ENCODE measurements around the gene PRPF19. TPM values are rescaled to one million over a fixed set of nuclear protein-coding genes. Genes with fewer than 3 reads are reported as not detected.
A peak's percentile ranks its signal among the peaks of the same experiment; 100 is the strongest.

Gene PRPF19
- polyA plus RNA-seq, 1 of the 3 experiments (the other 2 are of a cell fraction): 58.9 TPM

GRCh38 chr11:60925868-60926267 is 19.5 kb upstream of the PRPF19 start:
- peak; percentile 34 for DNase-seq
- no peak for TF ChIP-seq GATA2 (CRISPR knock-in tag; IDR thresholded peaks at IDR 0.05)
- no peak for TF ChIP-seq RFX5 (IDR thresholded peaks at IDR 0.05; ENCODE audit: low read length)
- TF ChIP-seq FOXM1 (IDR thresholded peaks at IDR 0.05; ENCODE audit: low read depth): no peak
- no peak for TF ChIP-seq MXI1 (IDR thresholded peaks at IDR 0.05; ENCODE audit: low read depth, low read length)
- no peak for TF ChIP-seq SIN3A (IDR thresholded peaks at IDR 0.05; ENCODE audit: borderline replicate concordance, low read depth, low read length)
- no peak for TF ChIP-seq REST (IDR thresholded peaks at IDR 0.05; ENCODE audit: low read depth, low read length)
- TF ChIP-seq IRF3 (IDR thresholded peaks at IDR 0.05; ENCODE audit: low read depth, low read length): no peak
- TF ChIP-seq EZH2phosphoT487 (IDR thresholded peaks at IDR 0.05; ENCODE audit: borderline replicate concordance, low read depth): no peak
- no peak for TF ChIP-seq EP300 (IDR thresholded peaks at IDR 0.05; ENCODE audit: borderline replicate concordance in 1 of 2, low read depth in 1 of 2, low read length in 1 of 2)
- TF ChIP-seq FOSL2 (IDR thresholded peaks at IDR 0.05; ENCODE audit: borderline replicate concordance, low read depth): no peak
- TF ChIP-seq SMC3 (IDR thresholded peaks at IDR 0.05; ENCODE audit: low read depth, low read length): no peak
- TF ChIP-seq RXRA (IDR thresholded peaks at IDR 0.05; ENCODE audit: borderline replicate concordance, low read depth): no peak
- TF ChIP-seq USF2 (IDR thresholded peaks at IDR 0.05; ENCODE audit: borderline replicate concordance, low read depth, low read length): no peak
- no peak for TF ChIP-seq ELF1 (IDR thresholded peaks at IDR 0.05)
- TF ChIP-seq PBX3 (IDR thresholded peaks at IDR 0.05): no peak
- TF ChIP-seq POLR2AphosphoS5 (IDR thresholded peaks at IDR 0.05; ENCODE audit: low read depth, low read length): no peak
- Histone ChIP-seq H4K20me1 (ENCODE audit: insufficient read depth) (no peaks in the 10 kb centered on the region), H2AFZ (ENCODE audit: low read depth) (no peak overlapping the region), H3K27ac (ENCODE audit: low read depth in 2 of 2, low read length in 1 of 2) (no peak overlapping the region), H3K27me3 (ENCODE audit: insufficient read depth) (no peaks in the 10 kb centered on the region), H3F3A (replicated peaks; ENCODE audit: insufficient read depth) (no peaks in the 10 kb centered on the region), H3K9ac (peak overlapping the region; percentile 6; the same call in 1 of the 2 replicates), H3K4me2 (peak overlapping the region; percentile 99), H3K36me3 (replicated peaks in 1 of 2; ENCODE audit: control insufficient read depth in 1 of 2, insufficient read depth in 2 of 2, low read length in 1 of 2) (peaks cover 0 to 39% of the 10 kb centered on the region in 2 experiments), H3K79me2 (ENCODE audit: insufficient read depth) (no peaks in the 10 kb centered on the region; the same call in 1 of the 2 replicates), H3K4me3 (ENCODE audit: low read depth in 2 of 2, low read length in 1 of 2) (peak overlapping the region; percentile 80 to 92; a peak in 3 of 4 replicates), H3K9me3 (no peaks in the 10 kb centered on the region), H3K9me2 (no peaks in the 10 kb centered on the region), H3K4me1 (ENCODE audit: control insufficient read depth in 1 of 2, insufficient read depth in 2 of 2, low read depth in 1 of 2, low read length in 1 of 2) (peaks cover 0 to 28% of the 10 kb centered on the region in 2 experiments; a peak in 3 of 4 replicates)
- WGBS (ENCODE audit: low lambda C conversion rate): 49% methylated on average over 6 of the region's 6 CpGs
- CTCF ChIA-PET: interaction anchor here (1.9 kb wide), 1 partner anchor 10 kb away, joined by 6 read pairs; no protein-coding TSS in a partner anchor
- POLR2A ChIA-PET: no interaction called here
